ENCODE measurements around the gene APP. TPM values are rescaled to one million over a fixed set of nuclear protein-coding genes. Genes with fewer than 3 reads are reported as not detected.

Gene APP
- total RNA-seq, 1 donor from 2014 or later = 306 TPM

DNA sequence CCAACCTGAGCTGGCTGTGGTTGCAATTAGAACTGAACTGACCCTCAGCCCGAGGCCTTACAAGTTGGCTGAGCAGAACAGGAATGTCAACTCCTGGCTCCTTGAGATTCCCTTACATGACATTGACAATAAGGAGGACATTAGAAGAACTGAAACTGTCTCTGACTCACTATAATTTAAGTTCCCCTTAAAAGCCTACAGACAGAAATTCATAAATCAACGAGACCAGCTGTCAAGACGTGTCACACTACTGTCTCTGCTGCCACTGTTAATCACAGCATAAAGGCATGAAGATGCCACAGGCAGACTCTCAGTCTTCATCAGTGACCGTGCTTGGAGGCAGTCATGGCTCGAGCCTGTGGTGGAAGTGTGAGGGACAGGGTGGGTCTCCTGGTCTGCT, 267.0 kb downstream of the APP start:
- TF ChIP-seq, protein P1, sequence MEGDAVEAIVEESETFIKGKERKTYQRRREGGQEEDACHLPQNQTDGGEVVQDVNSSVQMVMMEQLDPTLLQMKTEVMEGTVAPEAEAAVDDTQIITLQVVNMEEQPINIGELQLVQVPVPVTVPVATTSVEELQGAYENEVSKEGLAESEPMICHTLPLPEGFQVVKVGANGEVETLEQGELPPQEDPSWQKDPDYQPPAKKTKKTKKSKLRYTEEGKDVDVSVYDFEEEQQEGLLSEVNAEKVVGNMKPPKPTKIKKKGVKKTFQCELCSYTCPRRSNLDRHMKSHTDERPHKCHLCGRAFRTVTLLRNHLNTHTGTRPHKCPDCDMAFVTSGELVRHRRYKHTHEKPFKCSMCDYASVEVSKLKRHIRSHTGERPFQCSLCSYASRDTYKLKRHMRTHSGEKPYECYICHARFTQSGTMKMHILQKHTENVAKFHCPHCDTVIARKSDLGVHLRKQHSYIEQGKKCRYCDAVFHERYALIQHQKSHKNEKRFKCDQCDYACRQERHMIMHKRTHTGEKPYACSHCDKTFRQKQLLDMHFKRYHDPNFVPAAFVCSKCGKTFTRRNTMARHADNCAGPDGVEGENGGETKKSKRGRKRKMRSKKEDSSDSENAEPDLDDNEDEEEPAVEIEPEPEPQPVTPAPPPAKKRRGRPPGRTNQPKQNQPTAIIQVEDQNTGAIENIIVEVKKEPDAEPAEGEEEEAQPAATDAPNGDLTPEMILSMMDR (IDR thresholded peaks at IDR 0.05) = no peak
- TF ChIP-seq EZH2phosphoT487 (IDR thresholded peaks at IDR 0.05) = no peak
- no peak for TF ChIP-seq EZH2 (IDR thresholded peaks at IDR 0.05)
- H3K36me3 ChIP-seq = no peaks in the 10 kb centered on the region
- H3K27ac Mint-ChIP-seq = no peak overlapping the region
- H3F3A ChIP-seq (ENCODE audit: low read depth) = no peaks in the 10 kb centered on the region
- no peak overlapping the region for H3K27ac ChIP-seq
- H3K9me3 ChIP-seq (ENCODE audit: low read depth) = no peaks in the 10 kb centered on the region
- no peak overlapping the region for H3K4me2 ChIP-seq
- no peak for DNase-seq (ENCODE audit: low spot score)
- no peaks in the 10 kb centered on the region for H3K27me3 Mint-ChIP-seq (ENCODE audit: insufficient read depth, low read depth)
- H2AFZ ChIP-seq (replicated peaks) = no peak overlapping the region
- no peak overlapping the region for H3K4me3 ChIP-seq
- no peaks in the 10 kb centered on the region for H3K27me3 ChIP-seq
- peaks cover 20% of the 10 kb centered on the region for H3K4me1 Mint-ChIP-seq
- H3K4me3 Mint-ChIP-seq = no peak overlapping the region
- H3K4me1 ChIP-seq = peaks cover 14% of the 10 kb centered on the region
- no peaks in the 10 kb centered on the region for H3K9me3 Mint-ChIP-seq
- no peaks in the 10 kb centered on the region for H3K79me2 ChIP-seq (ENCODE audit: low read depth)
- peaks cover 17% of the 10 kb centered on the region for H4K20me1 ChIP-seq (ENCODE audit: low read depth)
- H3K9ac ChIP-seq = no peak overlapping the region
- H3K36me3 Mint-ChIP-seq = peaks cover 36% of the 10 kb centered on the region

DNA sequence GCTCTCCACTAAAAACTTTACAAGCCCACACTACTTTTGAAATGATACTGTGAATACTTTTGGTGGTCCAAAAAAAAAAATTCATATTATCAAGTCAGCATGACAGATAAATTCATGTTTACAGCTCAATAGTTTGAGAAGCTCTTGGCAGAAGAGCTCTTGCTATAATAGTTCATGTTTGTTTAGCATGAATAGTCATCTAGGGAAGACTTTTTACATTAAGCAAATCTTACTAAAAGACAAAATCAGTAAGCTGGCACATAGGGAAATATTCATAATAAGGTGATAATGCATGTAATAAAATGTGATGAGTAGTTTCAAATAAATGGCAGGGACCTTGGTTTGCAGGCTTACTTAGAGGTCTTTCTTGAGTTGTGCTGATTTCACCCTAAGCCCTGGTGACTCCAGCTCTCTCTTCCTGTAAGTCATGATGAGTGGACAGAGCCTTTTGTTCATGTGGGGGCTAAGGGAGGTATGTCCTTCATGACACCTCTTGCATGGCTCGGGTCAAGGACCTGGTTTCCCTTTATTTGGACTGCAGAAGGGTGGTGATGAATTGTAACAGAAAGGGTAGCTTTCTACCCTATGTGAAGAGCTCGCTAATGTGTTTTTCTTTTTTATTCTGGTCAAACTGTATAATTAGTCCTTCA, 269.1 kb downstream of the APP start:
- H3K27ac Mint-ChIP-seq = no peak overlapping the region

DNA sequence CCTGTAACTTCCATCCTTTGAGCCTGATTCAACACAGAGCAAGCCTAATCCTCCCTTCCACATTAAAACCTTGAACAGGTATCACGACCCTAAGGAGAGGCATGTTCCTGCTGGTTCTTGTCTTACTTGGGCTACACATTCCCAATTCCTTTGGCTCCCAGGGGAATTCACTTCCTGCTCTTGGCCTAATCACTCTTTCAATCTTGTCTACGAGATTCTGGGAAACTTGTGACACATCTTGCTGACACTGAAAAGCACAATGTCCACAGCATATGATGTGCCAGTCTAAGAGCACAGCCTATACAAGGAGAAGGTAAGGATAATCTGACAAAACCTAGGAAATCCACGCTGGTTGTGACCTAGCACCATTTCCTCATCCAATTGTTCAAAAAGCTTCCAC, 271.9 kb downstream of the APP start:
- no peak overlapping the region for H3K4me2 ChIP-seq
- DNase-seq (ENCODE audit: low spot score) = no peak
- no peaks in the 10 kb centered on the region for H3K9me3 ChIP-seq (ENCODE audit: low read depth)
- H3K27ac ChIP-seq = no peak overlapping the region
- H2AFZ ChIP-seq (replicated peaks) = no peak overlapping the region
- Mint-ChIP-seq H3K4me3 (no peak overlapping the region), H3K9me3 (peaks cover 3% of the 10 kb centered on the region), H3K27ac (no peak overlapping the region), H3K36me3 (peaks cover 61% of the 10 kb centered on the region), H3K27me3 (ENCODE audit: insufficient read depth, low read depth) (no peaks in the 10 kb centered on the region), H3K4me1 (no peaks in the 10 kb centered on the region)
- H3K79me2 ChIP-seq (ENCODE audit: low read depth) = no peaks in the 10 kb centered on the region
- H3K27me3 ChIP-seq = no peaks in the 10 kb centered on the region
- no peak overlapping the region for H3K4me3 ChIP-seq
- H3F3A ChIP-seq (ENCODE audit: low read depth) = peaks cover 10% of the 10 kb centered on the region
- no peak overlapping the region for H3K9ac ChIP-seq
- no peaks in the 10 kb centered on the region for H4K20me1 ChIP-seq (ENCODE audit: low read depth)
- no peaks in the 10 kb centered on the region for H3K4me1 ChIP-seq
- TF ChIP-seq EZH2phosphoT487 (IDR thresholded peaks at IDR 0.05) (no peak), EZH2 (IDR thresholded peaks at IDR 0.05) (no peak)
- TF ChIP-seq, protein P1 (IDR thresholded peaks at IDR 0.05) = no peak
- H3K36me3 ChIP-seq = peaks cover 16% of the 10 kb centered on the region

More for the DNA sequence above, 269.1 kb downstream of the APP start:
- H3K9me3 ChIP-seq (ENCODE audit: low read depth) = no peaks in the 10 kb centered on the region
- H4K20me1 ChIP-seq (ENCODE audit: low read depth) = peaks cover 17% of the 10 kb centered on the region
- H3K4me2 ChIP-seq = no peak overlapping the region
- no peak overlapping the region for H3K27ac ChIP-seq
- no peaks in the 10 kb centered on the region for H3K27me3 ChIP-seq
- H3K9me3 Mint-ChIP-seq = no peaks in the 10 kb centered on the region
- H2AFZ ChIP-seq (replicated peaks) = no peak overlapping the region
- TF ChIP-seq, protein P1 (IDR thresholded peaks at IDR 0.05) = no peak
- no peak for TF ChIP-seq EZH2phosphoT487 (IDR thresholded peaks at IDR 0.05)
- H3K4me3 Mint-ChIP-seq = no peak overlapping the region
- no peak overlapping the region for H3K9ac ChIP-seq
- peaks cover 9% of the 10 kb centered on the region for H3K36me3 ChIP-seq
- H3K79me2 ChIP-seq (ENCODE audit: low read depth) = no peaks in the 10 kb centered on the region
- H3K4me1 ChIP-seq = peaks cover 14% of the 10 kb centered on the region
- no peak for DNase-seq (ENCODE audit: low spot score)
- peaks cover 10% of the 10 kb centered on the region for H3F3A ChIP-seq (ENCODE audit: low read depth)
- H3K4me1 Mint-ChIP-seq = peaks cover 20% of the 10 kb centered on the region
- no peaks in the 10 kb centered on the region for H3K27me3 Mint-ChIP-seq (ENCODE audit: insufficient read depth, low read depth)
- peaks cover 47% of the 10 kb centered on the region for H3K36me3 Mint-ChIP-seq
- H3K4me3 ChIP-seq = no peak overlapping the region

Measured in neural progenitor cell (in vitro differentiated cells).